Astrocyte (in vitro differentiated cells and primary cell): ENCODE measurements around the gene PARL. TPM values are rescaled to one million over a fixed set of nuclear protein-coding genes. Genes with fewer than 3 reads are reported as not detected.

ENCODE experiments used
- DNase-seq: peaks from one replicate; pipeline ENCODE4 v3.0.0-alpha.2; 2010; ENCODE audit warnings: low read depth
- FAIRE-seq: peaks from 2 replicates; lab custom pipeline; 2011; peaks lifted over from hg19 to GRCh38; lab: Jason Lieb, UNC
- H2AFZ ChIP-seq: 2 replicates; pipeline ENCODE4 v1.6.0; 2012; ENCODE audit warnings: low read depth, low read length, inconsistent platforms
- H3K27ac ChIP-seq: 2 replicates; pipeline ENCODE4 v1.5.1; 2011; ENCODE audit warnings: low read depth, low read length, inconsistent platforms
- H3K27me3 ChIP-seq: 2 replicates; pipeline ENCODE4 v1.6.0; 2011; ENCODE audit warnings: low read length, inconsistent platforms; ENCODE audit not compliant: insufficient read depth
- H3K36me3 ChIP-seq: 2 replicates; pipeline ENCODE4 v1.5.1; 2011; ENCODE audit warnings: low read length, inconsistent platforms; ENCODE audit not compliant: insufficient read depth
- H3K4me1 ChIP-seq: 2 replicates; pipeline ENCODE4 v1.5.1; 2011; ENCODE audit warnings: low read length, inconsistent platforms; ENCODE audit not compliant: insufficient read depth
- H3K4me2 ChIP-seq: 2 replicates; pipeline ENCODE4 v1.6.0; 2012; ENCODE audit warnings: low read length, inconsistent platforms
- H3K4me3 ChIP-seq: 2 replicates; pipeline ENCODE4 v1.5.1; 2011; ENCODE audit warnings: low read depth, mild to moderate bottlenecking, low read length, inconsistent platforms; ENCODE audit not compliant: insufficient read depth
- H3K79me2 ChIP-seq: 2 replicates; pipeline ENCODE4 v1.6.0; 2012; ENCODE audit warnings: mild to moderate bottlenecking, low read length, inconsistent platforms; ENCODE audit not compliant: insufficient read depth
- H3K9ac ChIP-seq: 2 replicates; pipeline ENCODE4 v1.6.0; 2012; ENCODE audit warnings: mild to moderate bottlenecking, low read length, inconsistent platforms
- H3K9me3 ChIP-seq: 2 replicates; pipeline ENCODE4 v1.5.1; 2012; ENCODE audit warnings: low read depth, mild to moderate bottlenecking, low read length, inconsistent platforms; ENCODE audit not compliant: insufficient read depth
- H4K20me1 ChIP-seq: 2 replicates; pipeline ENCODE4 v1.6.0; 2012; ENCODE audit warnings: low read length, inconsistent platforms; ENCODE audit not compliant: insufficient read depth
- H3K27ac Mint-ChIP-seq: one replicate; pipeline ENCODE4 v1.8.0; 2021; ENCODE audit warnings: mild to moderate bottlenecking, mixed read lengths; ENCODE audit not compliant: unreplicated experiment
- H3K27me3 Mint-ChIP-seq: one replicate; pipeline ENCODE4 v1.8.0; 2021; ENCODE audit warnings: low read depth, mixed read lengths; ENCODE audit not compliant: unreplicated experiment
- H3K36me3 Mint-ChIP-seq: one replicate; pipeline ENCODE4 v1.8.0; 2021; ENCODE audit warnings: low read depth, mixed read lengths; ENCODE audit not compliant: unreplicated experiment
- H3K4me1 Mint-ChIP-seq: one replicate; pipeline ENCODE4 v1.8.0; 2021; ENCODE audit warnings: low read depth, mixed read lengths; ENCODE audit not compliant: unreplicated experiment
- H3K4me3 Mint-ChIP-seq: one replicate; pipeline ENCODE4 v1.8.0; 2021; ENCODE audit warnings: mild to moderate bottlenecking, moderate library complexity, mixed read lengths; ENCODE audit not compliant: unreplicated experiment
- H3K9me3 Mint-ChIP-seq: one replicate; pipeline ENCODE4 v1.8.0; 2021; ENCODE audit warnings: mild to moderate bottlenecking, mixed read lengths; ENCODE audit not compliant: unreplicated experiment
- CTCF ChIP-seq: IDR thresholded peaks from 2 replicates; pipeline ENCODE4 v1.5.1; 2011; ENCODE audit warnings: low read depth, mild to moderate bottlenecking, inconsistent platforms, low read length, moderate library complexity; ENCODE audit not compliant: insufficient read depth
- EZH2 ChIP-seq: IDR thresholded peaks from 2 replicates; pipeline ENCODE4 v1.6.1; 2012; ENCODE audit warnings: mild to moderate bottlenecking, low read length, inconsistent platforms; ENCODE audit not compliant: insufficient read depth
- total RNA-seq: library from RNA; stranded (reverse); gene quantifications from 2 replicates; pipeline ENCODE4 v1.2.1, GENCODE V29; 2021

The PARL gene
- total RNA-seq, 1 donor from 2014 or later: 64.7 TPM

- Histone ChIP-seq H3K4me1 (peaks cover 9% of the 10 kb centered on the region), H3K4me3 (peak overlapping the region; percentile 89), H2AFZ (no peak overlapping the region), H3K9me3 (no peaks in the 10 kb centered on the region), H3K27me3 (peaks cover 2% of the 10 kb centered on the region), H3K4me2 (peak overlapping the region; percentile 86), H3K36me3 (no peaks in the 10 kb centered on the region), H3K9ac (peak overlapping the region; percentile 93), H3K27ac (no peak overlapping the region), H3K79me2 (peaks cover 62% of the 10 kb centered on the region), H4K20me1 (peaks cover 41% of the 10 kb centered on the region)
- DNase-seq (no peak), FAIRE-seq (no peak)
- Mint-ChIP-seq H3K27ac (peak overlapping the region; percentile 96), H3K36me3 (no peaks in the 10 kb centered on the region), H3K4me3 (peak overlapping the region; percentile 99), H3K4me1 (peaks cover 13% of the 10 kb centered on the region), H3K9me3 (no peaks in the 10 kb centered on the region), H3K27me3 (peaks cover 11% of the 10 kb centered on the region)
- TF ChIP-seq CTCF (no peak), EZH2 (no peak)
These were observed 1.2 kb downstream of the PARL start for GRCh38 chr3:183883291-183884096.

- no peak for DNase-seq
- no peak for TF ChIP-seq CTCF
- no peak for TF ChIP-seq EZH2
- Mint-ChIP-seq H3K9me3 (no peaks in the 10 kb centered on the region), H3K4me1 (peaks cover 15% of the 10 kb centered on the region), H3K27ac (no peak overlapping the region), H3K27me3 (no peaks in the 10 kb centered on the region), H3K4me3 (no peak overlapping the region), H3K36me3 (peaks cover 5% of the 10 kb centered on the region)
- H3K27me3 ChIP-seq: no peaks in the 10 kb centered on the region
- H3K9ac ChIP-seq: no peak overlapping the region
- no peak overlapping the region for H3K4me2 ChIP-seq
- no peak overlapping the region for H3K27ac ChIP-seq
- peaks cover 68% of the 10 kb centered on the region for H4K20me1 ChIP-seq
- H3K36me3 ChIP-seq: no peaks in the 10 kb centered on the region
- no peak for FAIRE-seq
- H3K9me3 ChIP-seq: no peaks in the 10 kb centered on the region
- peaks cover 8% of the 10 kb centered on the region for H3K4me1 ChIP-seq
- H2AFZ ChIP-seq: no peak overlapping the region
- no peak overlapping the region for H3K4me3 ChIP-seq
- peaks cover 90% of the 10 kb centered on the region for H3K79me2 ChIP-seq
These were observed 4.6 kb downstream of the PARL start for GRCh38 chr3:183880121-183880520.

- Mint-ChIP-seq H3K9me3 (no peaks in the 10 kb centered on the region), H3K36me3 (peaks cover 5% of the 10 kb centered on the region), H3K27me3 (no peaks in the 10 kb centered on the region), H3K4me3 (no peak overlapping the region), H3K27ac (no peak overlapping the region), H3K4me1 (peaks cover 15% of the 10 kb centered on the region)
- DNase-seq (no peak), FAIRE-seq (no peak)
- no peaks in the 10 kb centered on the region for H3K27me3 ChIP-seq
- peaks cover 6% of the 10 kb centered on the region for H3K4me1 ChIP-seq
- H4K20me1 ChIP-seq: peaks cover 77% of the 10 kb centered on the region
- H3K4me3 ChIP-seq: no peak overlapping the region
- H3K4me2 ChIP-seq: no peak overlapping the region
- no peaks in the 10 kb centered on the region for H3K36me3 ChIP-seq
- H3K9ac ChIP-seq: no peak overlapping the region
- peaks cover 90% of the 10 kb centered on the region for H3K79me2 ChIP-seq
- no peaks in the 10 kb centered on the region for H3K9me3 ChIP-seq
- TF ChIP-seq CTCF: no peak
- no peak for TF ChIP-seq EZH2
- H3K27ac ChIP-seq: no peak overlapping the region
- no peak overlapping the region for H2AFZ ChIP-seq
These were observed 5.4 kb downstream of the PARL start for GRCh38 chr3:183879243-183879642.
